A549 (cell line): Measurements from ENCODE around the gene HS3ST5.

Source experiments
- CHD4 ChIP-seq: fragments of 200-600 bp; sonication (generic); IDR thresholded peaks from 2 replicates; pipeline ENCODE4 v1.6.1; 2016; ENCODE audit warnings: antibody characterized with exemption, mild to moderate bottlenecking, borderline replicate concordance
- EP300 ChIP-seq, 2 experiments: fragments of >200 bp; sonication (Bioruptor Twin); formaldehyde crosslinking; IDR thresholded peaks; 2 replicates in 1 of 2; 3 replicates in 1 of 2; pipeline ENCODE4 v1.6.1; 2016 to 2017
- FOSL2 ChIP-seq, 2 experiments: fragments of 450-650 bp in 1 of 2; fragments of >200 bp in 1 of 2; sonication (Bioruptor Twin) in 1 of 2; formaldehyde crosslinking; IDR thresholded peaks; 2 replicates each; pipeline versions ENCODE4 v1.5.0 to v1.6.1; 2016 to 2020; ENCODE audit warnings: mild to moderate bottlenecking in 1 of 2, moderate library complexity in 1 of 2
- HOXB5 ChIP-seq: fragments of 250-450 bp; sonication (Bioruptor Pico); IDR thresholded peaks from 2 replicates; pipeline ENCODE4 v1.5.0; 2020; ENCODE audit warnings: mild to moderate bottlenecking, moderate library complexity
- JUNB ChIP-seq: fragments of >200 bp; sonication (Bioruptor Twin); formaldehyde crosslinking; IDR thresholded peaks from 2 replicates; pipeline ENCODE4 v1.6.1; 2016
- RARB ChIP-seq: fragments of 250-450 bp; sonication (Bioruptor Pico); IDR thresholded peaks from 2 replicates; pipeline ENCODE4 v1.8.0; 2021; ENCODE audit warnings: mild to moderate bottlenecking, moderate library complexity
- RCOR1 ChIP-seq: fragments of 150-350 bp; IDR thresholded peaks from 2 replicates; pipeline ENCODE4 v1.6.1; 2014; ENCODE audit warnings: antibody characterized with exemption, low read length, low read depth
- SMC3 ChIP-seq: fragments of >200 bp; sonication (Bioruptor Twin); formaldehyde crosslinking; IDR thresholded peaks from 3 replicates; pipeline ENCODE4 v1.6.1; 2018; ENCODE audit warnings: inconsistent platforms
- TF ChIP-seq, protein P1 (sequence below): fragments of >200 bp; sonication (Bioruptor Twin); formaldehyde crosslinking; IDR thresholded peaks from 3 replicates; pipeline ENCODE4 v1.5.1; 2016
- TF ChIP-seq, protein P2 (sequence below): IDR thresholded peaks from 2 replicates; pipeline ENCODE4 v1.6.1; 2012
- TF ChIP-seq, protein P3 (sequence below): fragments of 150-350 bp; IDR thresholded peaks from 2 replicates; pipeline ENCODE4 v1.6.1; 2014; ENCODE audit warnings: low read depth, mild to moderate bottlenecking, low read length
- TF ChIP-seq, protein P4 (sequence below): fragments of 200-600 bp; sonication (generic); IDR thresholded peaks from 2 replicates; pipeline ENCODE4 v1.6.1; 2016; ENCODE audit warnings: antibody characterized with exemption, mild to moderate bottlenecking, moderate library complexity

DNA sequence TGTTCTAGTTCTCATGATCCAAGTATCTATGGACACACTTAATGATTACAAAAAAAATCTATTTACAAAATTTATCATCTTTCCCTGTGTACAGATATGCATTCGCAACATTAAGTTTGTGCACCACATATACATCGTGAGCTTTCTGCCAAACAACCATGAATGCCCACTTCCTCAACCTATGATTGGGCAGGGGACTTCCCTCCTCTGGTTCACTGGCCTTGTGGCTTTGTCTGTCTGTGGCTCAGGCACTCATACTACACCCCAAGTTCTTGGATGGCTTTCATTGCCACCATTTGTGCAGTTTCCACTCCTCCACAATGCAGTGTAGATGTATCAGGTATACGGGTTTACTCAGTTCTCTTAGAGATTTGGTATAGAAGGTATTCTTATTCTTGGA lies 74.9 kb downstream of the HS3ST5 start:
- TF ChIP-seq, protein P1, sequence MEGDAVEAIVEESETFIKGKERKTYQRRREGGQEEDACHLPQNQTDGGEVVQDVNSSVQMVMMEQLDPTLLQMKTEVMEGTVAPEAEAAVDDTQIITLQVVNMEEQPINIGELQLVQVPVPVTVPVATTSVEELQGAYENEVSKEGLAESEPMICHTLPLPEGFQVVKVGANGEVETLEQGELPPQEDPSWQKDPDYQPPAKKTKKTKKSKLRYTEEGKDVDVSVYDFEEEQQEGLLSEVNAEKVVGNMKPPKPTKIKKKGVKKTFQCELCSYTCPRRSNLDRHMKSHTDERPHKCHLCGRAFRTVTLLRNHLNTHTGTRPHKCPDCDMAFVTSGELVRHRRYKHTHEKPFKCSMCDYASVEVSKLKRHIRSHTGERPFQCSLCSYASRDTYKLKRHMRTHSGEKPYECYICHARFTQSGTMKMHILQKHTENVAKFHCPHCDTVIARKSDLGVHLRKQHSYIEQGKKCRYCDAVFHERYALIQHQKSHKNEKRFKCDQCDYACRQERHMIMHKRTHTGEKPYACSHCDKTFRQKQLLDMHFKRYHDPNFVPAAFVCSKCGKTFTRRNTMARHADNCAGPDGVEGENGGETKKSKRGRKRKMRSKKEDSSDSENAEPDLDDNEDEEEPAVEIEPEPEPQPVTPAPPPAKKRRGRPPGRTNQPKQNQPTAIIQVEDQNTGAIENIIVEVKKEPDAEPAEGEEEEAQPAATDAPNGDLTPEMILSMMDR: no peak
- no peak for TF ChIP-seq EP300 (IDR thresholded peaks at IDR 0.05)
- TF ChIP-seq, protein P2, sequence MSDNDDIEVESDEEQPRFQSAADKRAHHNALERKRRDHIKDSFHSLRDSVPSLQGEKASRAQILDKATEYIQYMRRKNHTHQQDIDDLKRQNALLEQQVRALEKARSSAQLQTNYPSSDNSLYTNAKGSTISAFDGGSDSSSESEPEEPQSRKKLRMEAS: no peak
- no peak for TF ChIP-seq FOSL2 (IDR thresholded peaks at IDR 0.05)
- no peak for TF ChIP-seq FOSL2 (CRISPR knock-in tag; IDR thresholded peaks at IDR 0.05)
- TF ChIP-seq, protein P3, sequence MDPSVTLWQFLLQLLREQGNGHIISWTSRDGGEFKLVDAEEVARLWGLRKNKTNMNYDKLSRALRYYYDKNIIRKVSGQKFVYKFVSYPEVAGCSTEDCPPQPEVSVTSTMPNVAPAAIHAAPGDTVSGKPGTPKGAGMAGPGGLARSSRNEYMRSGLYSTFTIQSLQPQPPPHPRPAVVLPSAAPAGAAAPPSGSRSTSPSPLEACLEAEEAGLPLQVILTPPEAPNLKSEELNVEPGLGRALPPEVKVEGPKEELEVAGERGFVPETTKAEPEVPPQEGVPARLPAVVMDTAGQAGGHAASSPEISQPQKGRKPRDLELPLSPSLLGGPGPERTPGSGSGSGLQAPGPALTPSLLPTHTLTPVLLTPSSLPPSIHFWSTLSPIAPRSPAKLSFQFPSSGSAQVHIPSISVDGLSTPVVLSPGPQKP: no peak
- TF ChIP-seq, protein P4, sequence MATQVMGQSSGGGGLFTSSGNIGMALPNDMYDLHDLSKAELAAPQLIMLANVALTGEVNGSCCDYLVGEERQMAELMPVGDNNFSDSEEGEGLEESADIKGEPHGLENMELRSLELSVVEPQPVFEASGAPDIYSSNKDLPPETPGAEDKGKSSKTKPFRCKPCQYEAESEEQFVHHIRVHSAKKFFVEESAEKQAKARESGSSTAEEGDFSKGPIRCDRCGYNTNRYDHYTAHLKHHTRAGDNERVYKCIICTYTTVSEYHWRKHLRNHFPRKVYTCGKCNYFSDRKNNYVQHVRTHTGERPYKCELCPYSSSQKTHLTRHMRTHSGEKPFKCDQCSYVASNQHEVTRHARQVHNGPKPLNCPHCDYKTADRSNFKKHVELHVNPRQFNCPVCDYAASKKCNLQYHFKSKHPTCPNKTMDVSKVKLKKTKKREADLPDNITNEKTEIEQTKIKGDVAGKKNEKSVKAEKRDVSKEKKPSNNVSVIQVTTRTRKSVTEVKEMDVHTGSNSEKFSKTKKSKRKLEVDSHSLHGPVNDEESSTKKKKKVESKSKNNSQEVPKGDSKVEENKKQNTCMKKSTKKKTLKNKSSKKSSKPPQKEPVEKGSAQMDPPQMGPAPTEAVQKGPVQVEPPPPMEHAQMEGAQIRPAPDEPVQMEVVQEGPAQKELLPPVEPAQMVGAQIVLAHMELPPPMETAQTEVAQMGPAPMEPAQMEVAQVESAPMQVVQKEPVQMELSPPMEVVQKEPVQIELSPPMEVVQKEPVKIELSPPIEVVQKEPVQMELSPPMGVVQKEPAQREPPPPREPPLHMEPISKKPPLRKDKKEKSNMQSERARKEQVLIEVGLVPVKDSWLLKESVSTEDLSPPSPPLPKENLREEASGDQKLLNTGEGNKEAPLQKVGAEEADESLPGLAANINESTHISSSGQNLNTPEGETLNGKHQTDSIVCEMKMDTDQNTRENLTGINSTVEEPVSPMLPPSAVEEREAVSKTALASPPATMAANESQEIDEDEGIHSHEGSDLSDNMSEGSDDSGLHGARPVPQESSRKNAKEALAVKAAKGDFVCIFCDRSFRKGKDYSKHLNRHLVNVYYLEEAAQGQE: no peak
- TF ChIP-seq RCOR1: no peak
- TF ChIP-seq HOXB5 (CRISPR knock-in tag): no peak
- TF ChIP-seq SMC3: no peak
- no peak for TF ChIP-seq CHD4
- TF ChIP-seq RARB: no peak
- TF ChIP-seq JUNB: no peak
